Mucosa of rectum (tissue), 2 donors: ENCODE results near the gene CADM3.

Experiments
- H3K27ac ChIP-seq, 2 donors: one replicate each; pipeline ENCODE4 v1.7.0; 2013; ENCODE audit warnings: inconsistent platforms in 2 of 2, low read depth in 2 of 2, low read length in 2 of 2
- H3K27me3 ChIP-seq, 2 donors: one replicate each; pipeline ENCODE4 v1.7.0; 2013; ENCODE audit warnings: low read length in 2 of 2; ENCODE audit not compliant: control insufficient read depth in 2 of 2, insufficient read depth in 2 of 2
- H3K36me3 ChIP-seq, 2 donors: one replicate each; pipeline ENCODE4 v1.7.0; 2013; ENCODE audit warnings: low read length in 2 of 2; ENCODE audit not compliant: control insufficient read depth in 2 of 2, insufficient read depth in 2 of 2
- H3K4me1 ChIP-seq, 2 donors: one replicate each; pipeline ENCODE4 v1.7.0; 2013; ENCODE audit warnings: low read length in 2 of 2, mild to moderate bottlenecking in 1 of 2; ENCODE audit not compliant: control insufficient read depth in 2 of 2, insufficient read depth in 2 of 2
- H3K4me3 ChIP-seq, 2 donors: one replicate each; pipeline ENCODE4 v1.7.0; 2013; ENCODE audit warnings: low read length in 2 of 2
- H3K9ac ChIP-seq, 2 donors: one replicate each; pipeline ENCODE4 v1.7.0; 2013; ENCODE audit warnings: low read length in 2 of 2, low read depth in 1 of 2, mild to moderate bottlenecking in 1 of 2
- H3K9me3 ChIP-seq, 2 donors: one replicate each; pipeline ENCODE4 v1.7.0; 2013; ENCODE audit warnings: low read length in 2 of 2; ENCODE audit not compliant: control insufficient read depth in 2 of 2
- donor health status: healthy.
- donor health status: Normal muscosa, but diverticular disease.

The CADM3 gene

GRCh38 chr1:159214149-159214760, 42.8 kb downstream of the CADM3 start:
- no peak overlapping the region for H3K27ac ChIP-seq
- H3K27me3 ChIP-seq = no peaks in the 10 kb centered on the region
- no peaks in the 10 kb centered on the region for H3K36me3 ChIP-seq
- no peak overlapping the region for H3K4me3 ChIP-seq
- no peak overlapping the region for H3K9ac ChIP-seq
- H3K4me1 ChIP-seq = no peaks in the 10 kb centered on the region
- no peaks in the 10 kb centered on the region for H3K9me3 ChIP-seq

- no peaks in the 10 kb centered on the region for H3K4me1 ChIP-seq
- no peaks in the 10 kb centered on the region for H3K36me3 ChIP-seq
- no peaks in the 10 kb centered on the region for H3K27me3 ChIP-seq
Measured at GRCh38 chr1:159218649-159219636, 47.5 kb downstream of the CADM3 start.

DNA sequence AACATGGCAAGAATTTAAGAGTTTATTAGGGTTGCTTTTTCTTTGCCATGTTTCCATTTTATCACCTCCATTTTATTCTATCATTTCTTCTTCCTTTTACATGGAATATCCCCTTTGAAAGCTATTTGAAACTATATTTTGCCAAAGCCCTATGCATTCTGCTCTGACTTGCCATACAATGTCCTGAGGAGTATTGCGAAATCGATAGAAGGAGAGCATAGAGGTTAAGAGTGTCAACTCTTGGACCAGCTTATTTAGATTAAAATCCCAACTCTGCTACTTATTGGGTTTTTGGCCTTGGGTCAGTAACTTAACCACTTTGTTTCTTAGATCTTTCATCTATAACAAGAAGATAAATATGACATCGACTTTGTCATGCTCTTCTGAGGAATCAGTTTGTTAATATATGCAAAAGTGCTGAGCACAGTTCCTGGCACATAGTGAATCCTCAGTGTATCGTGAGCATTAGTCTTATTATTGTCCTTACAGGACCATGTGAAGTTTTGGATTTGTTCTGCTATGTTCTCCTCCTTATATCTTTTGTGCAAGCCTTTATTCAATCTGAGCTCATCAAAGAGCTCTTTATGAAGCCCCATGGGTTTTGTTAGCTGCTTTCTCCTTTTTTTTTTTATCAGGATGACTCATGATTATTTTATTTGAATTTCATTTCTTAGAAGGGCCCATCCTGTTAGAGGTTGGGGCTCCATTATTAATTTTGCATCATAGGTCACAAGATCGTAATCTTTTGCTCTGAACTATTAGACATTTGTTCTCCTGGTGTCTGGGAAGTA, 50.9 kb downstream of the CADM3 start:
- Histone ChIP-seq H3K27me3 (no peaks in the 10 kb centered on the region), H3K27ac (no peak overlapping the region), H3K9me3 (no peaks in the 10 kb centered on the region), H3K9ac (no peak overlapping the region), H3K4me3 (no peak overlapping the region), H3K36me3 (no peaks in the 10 kb centered on the region), H3K4me1 (no peaks in the 10 kb centered on the region)

More at GRCh38 chr1:159218649-159219636, 47.5 kb downstream of the CADM3 start:
- Histone ChIP-seq H3K9me3 (no peaks in the 10 kb centered on the region), H3K9ac (no peak overlapping the region), H3K4me3 (no peak overlapping the region), H3K27ac (no peak overlapping the region)

GRCh38 chr1:159223004-159223403, 51.6 kb downstream of the CADM3 start:
- Histone ChIP-seq H3K4me3 (no peak overlapping the region), H3K27me3 (no peaks in the 10 kb centered on the region), H3K4me1 (no peaks in the 10 kb centered on the region), H3K36me3 (no peaks in the 10 kb centered on the region), H3K27ac (no peak overlapping the region), H3K9ac (no peak overlapping the region), H3K9me3 (no peaks in the 10 kb centered on the region)

GRCh38 chr1:159228554-159228953, 57.1 kb downstream of the CADM3 start:
- Histone ChIP-seq H3K9me3 (no peaks in the 10 kb centered on the region), H3K9ac (no peak overlapping the region), H3K27me3 (no peaks in the 10 kb centered on the region), H3K4me3 (no peak overlapping the region), H3K4me1 (no peaks in the 10 kb centered on the region), H3K36me3 (no peaks in the 10 kb centered on the region), H3K27ac (no peak overlapping the region)

DNA sequence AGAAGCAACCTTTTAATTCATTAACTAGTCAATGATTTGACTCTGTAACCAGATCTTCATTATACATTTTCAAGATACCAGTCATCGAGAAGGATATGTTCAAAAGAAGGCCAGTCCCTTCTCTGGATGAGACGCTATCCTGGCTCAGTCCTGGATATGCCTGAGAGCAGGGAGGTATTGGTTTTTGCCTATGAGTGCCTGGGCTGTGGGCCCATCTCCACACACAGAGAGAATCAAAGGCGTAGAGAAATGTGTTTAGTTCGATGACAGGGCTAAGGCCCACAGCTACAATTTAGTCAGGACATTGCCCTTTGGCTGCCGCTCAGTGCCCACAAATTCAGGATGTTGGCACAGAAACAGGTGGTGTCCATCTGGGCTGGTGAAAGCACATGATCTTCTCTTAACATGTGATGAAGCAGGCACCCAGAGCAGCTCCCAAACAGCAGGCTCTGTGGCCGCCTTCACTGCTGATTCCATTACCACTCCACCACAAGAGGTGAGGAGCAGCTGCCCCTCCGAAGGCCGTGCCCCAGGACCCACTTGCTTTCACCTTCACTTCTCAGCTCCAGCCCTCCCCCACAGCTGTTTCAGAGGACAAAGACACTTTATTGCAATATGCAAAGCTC, 58.0 kb downstream of the CADM3 start:
- Histone ChIP-seq H3K27ac (no peak overlapping the region), H3K27me3 (no peaks in the 10 kb centered on the region), H3K9me3 (no peaks in the 10 kb centered on the region), H3K9ac (no peak overlapping the region), H3K4me1 (no peaks in the 10 kb centered on the region), H3K36me3 (no peaks in the 10 kb centered on the region), H3K4me3 (no peak overlapping the region)

DNA sequence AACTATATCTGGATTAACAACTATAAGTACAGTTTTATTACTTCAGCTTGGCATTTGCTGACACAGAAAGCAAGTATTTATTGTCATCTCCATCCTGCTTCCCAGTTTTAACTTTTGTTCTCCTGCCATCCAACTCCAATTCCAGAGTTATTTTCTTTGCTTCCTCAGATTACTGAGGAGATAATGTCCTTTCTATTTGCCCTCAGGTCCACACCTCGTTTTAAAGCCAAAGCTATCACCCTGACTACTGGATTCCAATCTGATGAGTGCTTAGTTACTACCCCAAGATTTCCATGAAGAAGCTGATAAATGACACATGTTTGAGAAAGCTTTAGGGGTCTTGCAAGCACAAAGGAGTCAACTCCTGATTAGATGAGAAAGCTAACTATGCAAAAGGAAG, 58.5 kb downstream of the CADM3 start:
- H3K36me3 ChIP-seq = no peaks in the 10 kb centered on the region
- H3K9ac ChIP-seq = no peak overlapping the region
- no peaks in the 10 kb centered on the region for H3K27me3 ChIP-seq
- H3K4me3 ChIP-seq = no peak overlapping the region
- H3K27ac ChIP-seq = no peak overlapping the region
- no peaks in the 10 kb centered on the region for H3K9me3 ChIP-seq
- no peaks in the 10 kb centered on the region for H3K4me1 ChIP-seq

DNA sequence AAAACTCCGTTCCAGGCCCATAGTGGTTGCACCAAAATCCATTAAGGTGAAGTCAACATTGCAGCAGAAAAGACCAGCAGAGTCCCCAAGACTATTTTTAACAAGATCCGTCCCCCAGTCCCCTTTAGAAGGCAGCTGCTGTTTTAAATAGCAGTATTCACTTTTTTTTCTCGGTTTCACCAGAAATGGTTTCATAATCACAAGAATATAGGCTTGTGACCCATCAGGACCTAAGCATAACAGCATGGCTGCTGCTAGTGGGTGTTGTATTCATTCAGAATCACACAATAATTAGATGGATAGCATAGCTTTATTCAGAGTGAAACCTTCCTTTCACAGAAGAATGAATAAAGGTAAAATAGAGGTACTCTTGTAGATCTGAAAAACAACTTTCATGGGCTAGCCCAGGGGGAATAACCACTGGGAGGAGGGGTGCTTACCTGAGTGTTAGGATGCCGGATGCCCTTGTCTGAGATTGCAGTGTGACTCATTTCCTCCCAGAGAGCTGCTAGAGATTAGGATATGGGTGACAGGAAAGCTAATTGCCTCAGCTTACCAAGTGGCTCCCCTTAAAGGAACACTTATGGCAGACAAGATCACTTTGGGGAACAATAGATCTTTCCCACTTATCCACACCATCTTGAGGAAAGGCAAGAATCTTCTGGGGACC, 68.3 kb downstream of the CADM3 start:
- no peaks in the 10 kb centered on the region for H3K27me3 ChIP-seq
- no peak overlapping the region for H3K4me3 ChIP-seq
- H3K9ac ChIP-seq = no peak overlapping the region

DNA sequence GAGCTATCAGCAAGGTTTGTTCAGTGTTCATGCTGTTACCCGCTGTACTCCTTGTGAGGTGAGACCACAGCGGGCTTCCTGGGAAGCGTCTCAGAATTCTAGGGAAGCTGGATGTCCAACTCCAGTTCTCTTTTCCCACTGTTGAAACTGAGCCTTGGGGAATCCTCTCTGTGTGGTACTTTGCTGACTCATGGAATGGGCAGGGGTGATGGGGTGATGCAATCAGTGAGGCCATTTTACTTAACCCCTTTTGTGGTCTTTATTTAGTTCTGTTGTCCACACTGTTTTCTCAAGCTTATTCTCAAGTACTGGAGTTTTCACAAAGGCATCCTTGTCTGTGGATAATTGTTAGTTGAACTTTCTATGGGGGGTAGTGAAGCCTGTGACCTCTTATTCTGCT, 75.9 kb downstream of the CADM3 start:
- Histone ChIP-seq H3K4me1 (no peaks in the 10 kb centered on the region), H3K27me3 (no peaks in the 10 kb centered on the region), H3K36me3 (no peaks in the 10 kb centered on the region), H3K27ac (no peak overlapping the region), H3K9ac (no peak overlapping the region), H3K4me3 (no peak overlapping the region), H3K9me3 (no peaks in the 10 kb centered on the region)

More for the DNA sequence above, 68.3 kb downstream of the CADM3 start:
- Histone ChIP-seq H3K36me3 (no peaks in the 10 kb centered on the region), H3K4me1 (no peaks in the 10 kb centered on the region), H3K27ac (no peak overlapping the region), H3K9me3 (no peaks in the 10 kb centered on the region)
